NCI-H146 treated with DMSO at 0.1 percent for 48 hours (cell line): ENCODE data around the gene SUGCT.
"Not testable (repeated sequence)": the region's sequence is repeated elsewhere in the genome, so short reads cannot be mapped to it uniquely, and the experiment has no call there.

Source experiments
- DNase-seq: peaks from one replicate; lab custom pipeline; 2025; ENCODE audit not compliant: unreplicated experiment; lab: John Stamatoyannopoulos, UW

Gene SUGCT

GRCh38 chr7:40604601-40605438 lies 470.0 kb downstream of the SUGCT start:
- no peak for DNase-seq

- DNase-seq: no peak
Measured at GRCh38 chr7:40608321-40609075, 473.7 kb downstream of the SUGCT start.

- DNase-seq: no peak
Measured at GRCh38 chr7:40610461-40610860, 475.7 kb downstream of the SUGCT start.

- DNase-seq: no peak
Measured at GRCh38 chr7:40611095-40611871, 476.5 kb downstream of the SUGCT start.

GRCh38 chr7:40612298-40612697 lies 477.5 kb downstream of the SUGCT start:
- no peak for DNase-seq

- DNase-seq: no peak
Measured at GRCh38 chr7:40619647-40620046, 484.8 kb downstream of the SUGCT start.

GRCh38 chr7:40621592-40621998 lies 486.8 kb downstream of the SUGCT start:
- DNase-seq: no peak

GRCh38 chr7:40622941-40623501 lies 488.2 kb downstream of the SUGCT start:
- no peak for DNase-seq

- DNase-seq: no peak
Measured at GRCh38 chr7:40623863-40624262, 489.1 kb downstream of the SUGCT start.

GRCh38 chr7:40627361-40627760 lies 492.6 kb downstream of the SUGCT start:
- not testable (repeated sequence) for DNase-seq

GRCh38 chr7:40629891-40630290 lies 495.1 kb downstream of the SUGCT start:
- DNase-seq: no peak

GRCh38 chr7:40634118-40634517 lies 499.3 kb downstream of the SUGCT start:
- no peak for DNase-seq

GRCh38 chr7:40638545-40639320 lies 503.9 kb downstream of the SUGCT start:
- DNase-seq: no peak

- DNase-seq: no peak
Measured at GRCh38 chr7:40640566-40640965, 505.8 kb downstream of the SUGCT start.

GRCh38 chr7:40641701-40642100 lies 506.9 kb downstream of the SUGCT start:
- no peak for DNase-seq

GRCh38 chr7:40643664-40644063 lies 508.9 kb downstream of the SUGCT start:
- DNase-seq: no peak

- DNase-seq: no peak
Measured at GRCh38 chr7:40644454-40645188, 509.8 kb downstream of the SUGCT start.

- DNase-seq: no peak
Measured at GRCh38 chr7:40645197-40645596, 510.4 kb downstream of the SUGCT start.

GRCh38 chr7:40646717-40647116 lies 511.9 kb downstream of the SUGCT start:
- no peak for DNase-seq

GRCh38 chr7:40647719-40648118 lies 512.9 kb downstream of the SUGCT start:
- DNase-seq: no peak
